COLO829 (cell line): ENCODE results near the gene LSS.
"Not testable (repeated sequence)": the region's sequence is repeated elsewhere in the genome, so short reads cannot be mapped to it uniquely, and the experiment has no call there.

Experiments used
- DNase-seq: peaks from one replicate; pipeline ENCODE4 v3.0.0; 2012; ENCODE audit warnings: low spot score

LSS gene

GRCh38 chr21:46245213-46245915, 16.8 kb upstream of the LSS start:
- no peak for DNase-seq

GRCh38 chr21:46244602-46245001, 16.0 kb upstream of the LSS start:
- DNase-seq = no peak

GRCh38 chr21:46243960-46244361, 15.4 kb upstream of the LSS start:
- DNase-seq = no peak

- DNase-seq = no peak
These were observed 14.8 kb upstream of the LSS start for GRCh38 chr21:46243325-46243724.

- DNase-seq = not testable (repeated sequence)
These were observed 13.0 kb upstream of the LSS start for GRCh38 chr21:46241577-46241976.

GRCh38 chr21:46239817-46240325, 11.3 kb upstream of the LSS start:
- DNase-seq = no peak

- DNase-seq = no peak
These were observed 8.9 kb upstream of the LSS start for GRCh38 chr21:46237474-46237873.

- no peak for DNase-seq
These were observed 5.9 kb upstream of the LSS start for GRCh38 chr21:46234436-46234950.

GRCh38 chr21:46229923-46230260, 1.3 kb upstream of the LSS start:
- DNase-seq = no peak

GRCh38 chr21:46229133-46229922, 754 bp upstream of the LSS start:
- no peak for DNase-seq

- DNase-seq = no peak
These were observed 696 bp downstream of the LSS start for GRCh38 chr21:46227811-46228344.

GRCh38 chr21:46226920-46227599, 1.5 kb downstream of the LSS start:
- no peak for DNase-seq

GRCh38 chr21:46226146-46226545, 2.4 kb downstream of the LSS start:
- no peak for DNase-seq

GRCh38 chr21:46223661-46224060, 4.9 kb downstream of the LSS start:
- not testable (repeated sequence) for DNase-seq

GRCh38 chr21:46223217-46223616, 5.4 kb downstream of the LSS start:
- DNase-seq = no peak

GRCh38 chr21:46222436-46223116, 6.0 kb downstream of the LSS start:
- no peak for DNase-seq

GRCh38 chr21:46221664-46222435, 6.7 kb downstream of the LSS start:
- DNase-seq = no peak

- no peak for DNase-seq
These were observed 7.7 kb downstream of the LSS start for GRCh38 chr21:46220847-46221246.

GRCh38 chr21:46220275-46220810, 8.2 kb downstream of the LSS start:
- no peak for DNase-seq

- DNase-seq = no peak
These were observed 8.9 kb downstream of the LSS start for GRCh38 chr21:46219591-46220239.
